D721Med (cell line): ENCODE data around the gene FRMD8.
A peak's percentile ranks its signal among the peaks of the same experiment; 100 is the strongest.

Source experiments
- DNase-seq: peaks from one replicate; pipeline ENCODE4 v3.0.0; 2011; ENCODE audit warnings: low spot score; ENCODE audit not compliant: insufficient read length
- FAIRE-seq: peaks from 2 replicates; lab custom pipeline; 2011; peaks lifted over from hg19 to GRCh38; lab: Jason Lieb, UNC
- CTCF ChIP-seq: IDR thresholded peaks from 2 replicates; pipeline ENCODE4 v1.5.1; 2012; ENCODE audit warnings: mild to moderate bottlenecking, control low read depth; ENCODE audit not compliant: insufficient read depth; ENCODE audit errors: missing control alignments

FRMD8 gene

GRCh38 chr11:65415499-65416340 lies 29.3 kb downstream of the FRMD8 start:
- DNase-seq (no peak), FAIRE-seq (no peak)
- TF ChIP-seq CTCF = no peak

DNA sequence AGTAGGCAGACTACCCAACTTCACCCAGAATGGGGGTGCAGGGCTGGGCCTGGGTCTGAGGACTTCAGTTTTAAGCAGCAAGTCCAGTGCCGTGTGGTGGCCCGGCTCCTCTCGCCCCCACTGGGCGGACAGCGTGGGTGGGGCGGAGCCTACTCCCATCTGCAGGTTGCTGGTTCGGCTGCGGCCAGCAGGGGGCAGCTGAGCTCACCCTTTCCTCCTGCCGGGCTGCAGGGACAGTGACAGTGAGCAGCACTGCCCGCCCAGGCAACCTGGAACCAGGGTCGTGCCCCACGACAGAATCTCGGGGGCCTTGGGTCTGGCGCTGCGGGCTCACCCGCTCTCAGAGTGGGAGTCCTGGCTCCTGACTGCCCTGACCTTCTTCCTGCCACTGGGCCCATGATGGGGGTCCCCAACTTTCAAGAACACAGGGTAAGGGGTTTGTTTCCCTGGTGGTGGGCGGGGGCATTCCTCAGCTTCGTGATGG lies 29.9 kb downstream of the FRMD8 start:
- FAIRE-seq (no peak), DNase-seq (peak; percentile 99)
- peak; percentile 90 for TF ChIP-seq CTCF

DNA sequence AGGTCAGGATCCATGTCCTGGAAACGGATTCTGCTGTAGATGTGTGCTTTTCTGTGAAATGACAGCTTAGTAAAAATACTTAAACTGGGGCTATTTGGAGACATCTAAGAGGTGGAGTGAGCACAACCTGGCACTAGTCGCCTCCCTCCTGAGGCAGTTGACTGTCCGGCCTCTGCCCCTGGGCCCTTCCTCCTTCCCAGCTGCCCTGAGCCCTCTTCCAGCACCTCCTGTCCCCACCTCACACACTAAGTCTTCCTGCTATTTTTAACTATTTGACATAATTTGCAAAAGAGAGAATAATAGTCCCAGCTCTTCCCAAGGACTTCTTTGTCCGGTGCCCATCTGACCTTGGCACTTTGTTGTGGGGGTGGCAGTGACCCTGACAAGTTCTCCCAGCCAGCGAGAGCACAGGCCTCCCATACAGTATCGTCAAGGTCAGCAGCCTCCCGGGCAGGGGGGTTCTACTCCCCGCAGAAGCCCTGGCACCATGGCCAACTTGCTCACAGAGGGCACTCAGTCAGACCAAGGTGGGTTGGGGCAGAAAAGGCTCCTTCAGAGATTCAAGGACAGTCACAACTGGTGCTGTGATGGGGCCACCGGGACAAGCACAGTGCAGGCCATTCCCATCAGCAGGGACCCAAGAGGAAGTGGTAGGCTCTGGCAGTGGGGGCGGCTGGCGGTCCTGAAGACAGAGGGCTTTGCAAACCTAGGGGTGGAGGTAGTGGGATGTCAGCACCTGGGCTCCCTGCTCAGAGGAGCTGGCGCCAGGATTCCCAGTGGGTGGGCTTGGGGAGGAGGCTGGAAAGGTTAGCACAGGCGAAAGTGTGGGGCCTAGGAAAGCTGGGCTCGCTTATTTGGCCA lies 30.6 kb downstream of the FRMD8 start:
- FAIRE-seq (no peak), DNase-seq (no peak)
- no peak for TF ChIP-seq CTCF

- FAIRE-seq = no peak
- TF ChIP-seq CTCF = no peak
- DNase-seq = no peak
Observed at GRCh38 chr11:65417702-65418430, 31.4 kb downstream of the FRMD8 start.

- DNase-seq = no peak
- TF ChIP-seq CTCF = no peak
- no peak for FAIRE-seq
Observed at GRCh38 chr11:65418431-65418680, 31.9 kb downstream of the FRMD8 start.

DNA sequence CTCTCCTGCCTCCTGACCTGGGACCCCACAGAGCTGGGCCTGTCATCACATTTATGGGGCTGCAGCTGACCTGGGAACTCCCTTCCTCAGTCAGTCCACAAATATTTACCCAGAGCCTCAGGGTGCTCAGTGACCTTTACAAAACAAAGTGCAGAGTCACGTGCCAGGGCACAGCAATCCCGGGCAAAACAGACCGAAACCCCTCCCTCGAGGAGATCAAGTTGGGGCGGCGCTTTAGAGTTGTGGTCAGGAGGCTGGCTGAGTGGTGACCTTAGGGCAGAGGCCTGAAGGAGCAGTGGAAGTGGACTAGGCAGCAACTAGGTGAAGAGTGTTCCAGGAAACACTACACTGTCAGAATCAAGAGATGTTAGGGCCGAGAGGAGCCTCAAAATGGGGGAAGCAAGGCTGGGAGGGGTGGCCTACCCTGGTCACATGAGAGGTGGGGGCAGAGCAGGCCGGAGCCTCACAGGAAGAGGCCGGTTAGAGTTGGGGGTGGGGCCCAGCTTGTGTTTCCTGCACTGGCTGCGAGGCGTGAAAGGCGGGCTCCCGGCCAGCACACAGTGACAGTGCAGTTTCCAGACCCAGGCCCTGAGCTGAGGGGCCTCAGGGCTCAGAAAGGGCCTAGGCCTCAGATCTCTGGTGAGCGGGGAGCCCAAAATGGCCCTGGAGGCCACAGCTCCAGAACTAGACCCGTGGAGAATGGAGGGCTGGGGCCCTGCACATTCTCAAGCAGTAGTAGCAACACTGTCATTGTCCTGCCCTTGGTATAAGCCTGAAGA lies 32.4 kb downstream of the FRMD8 start:
- TF ChIP-seq CTCF = no peak
- no peak for DNase-seq
- no peak for FAIRE-seq
